HG03175 (cell line): ENCODE data around the gene KRT74.
"Not testable (repeated sequence)": the region's sequence is repeated elsewhere in the genome, so short reads cannot be mapped to it uniquely, and the experiment has no call there.

Experiments used
- ATAC-seq: cut with Tn5 transposase; IDR thresholded peaks from one replicate; pipeline ENCODE4 v1.9.1; 2021; ENCODE audit warnings: mild to moderate bottlenecking, moderate library complexity; ENCODE audit not compliant: unreplicated experiment

KRT74 gene

DNA sequence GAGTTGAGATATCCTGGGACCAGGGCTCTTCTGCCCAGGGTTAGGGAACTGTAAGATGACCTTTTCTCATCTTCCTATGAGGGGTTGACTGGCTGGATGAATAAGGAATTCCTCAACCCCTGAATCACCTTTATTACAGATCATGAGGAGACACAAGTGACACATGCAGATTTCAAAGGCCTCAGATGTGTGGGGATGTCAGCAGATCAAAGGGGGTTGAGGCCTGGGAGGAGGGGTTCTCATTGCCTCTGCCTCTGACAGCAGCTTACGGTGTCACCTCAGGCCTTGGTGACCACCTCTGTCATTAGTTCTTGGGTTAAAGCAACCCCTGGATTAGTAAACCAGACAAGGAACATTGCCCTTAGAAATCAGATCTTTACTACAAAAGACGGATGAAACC is 29.7 kb upstream of the KRT74 start:
- no peak for ATAC-seq

GRCh38 chr12:52602552-52602951 is 28.9 kb upstream of the KRT74 start:
- ATAC-seq: no peak

GRCh38 chr12:52601671-52602070 is 28.0 kb upstream of the KRT74 start:
- ATAC-seq: no peak

DNA sequence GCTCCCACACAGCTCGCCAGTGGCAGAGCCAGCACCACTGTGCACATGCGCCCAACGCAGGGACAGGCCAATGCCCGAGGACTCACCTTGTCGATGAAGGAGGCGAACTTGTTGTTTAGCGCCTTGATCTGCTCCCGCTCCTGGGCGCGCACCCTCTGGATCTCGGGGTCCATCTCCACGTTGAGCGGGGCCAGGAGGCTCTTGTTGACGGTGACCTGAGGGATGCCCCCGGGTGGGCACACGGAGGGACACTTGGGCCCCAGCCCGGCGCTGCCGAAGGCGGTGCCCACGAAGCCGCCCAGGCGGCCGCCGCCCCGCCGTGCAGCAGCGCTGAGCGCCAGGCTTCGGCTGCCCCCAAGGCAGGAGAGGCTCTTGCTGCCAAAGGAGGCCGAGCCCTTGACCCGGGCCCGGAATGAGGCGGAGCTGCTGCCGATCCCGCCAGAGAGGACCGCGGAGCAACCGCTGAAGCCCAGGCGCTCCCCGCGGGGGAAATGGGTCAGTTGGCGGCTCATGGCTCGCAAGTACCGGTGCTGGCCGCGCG is 27.4 kb upstream of the KRT74 start, which contains the start of gene KRT72:
Gene KRT72, minus strand, starts transcription at position 523 of the 541 bp plus-strand sequence. Its CDS starts 11 bp downstream, at position 512.
- no peak for ATAC-seq

- no peak for ATAC-seq
Observed at GRCh38 chr12:52600475-52600874, 26.8 kb upstream of the KRT74 start.

DNA sequence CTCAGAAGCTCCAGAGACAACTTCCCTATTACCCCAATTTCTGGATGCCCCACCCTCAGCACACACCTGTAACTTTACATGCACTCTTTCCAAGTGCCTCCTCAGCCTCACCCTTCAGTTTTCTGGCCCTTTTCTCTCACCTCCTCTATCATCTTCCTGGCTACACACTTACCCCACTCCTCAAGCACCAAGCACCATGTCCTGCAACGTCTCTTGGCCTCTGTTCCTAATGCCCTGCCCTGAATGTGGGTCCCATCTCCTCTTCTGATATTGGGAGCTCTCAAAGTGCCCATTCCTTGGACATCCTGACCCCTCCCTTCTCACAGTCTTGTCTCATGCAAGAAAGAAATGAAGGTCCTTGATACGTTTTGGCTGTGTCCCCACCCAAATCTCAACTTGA is 26.4 kb upstream of the KRT74 start:
- ATAC-seq: no peak

- no peak for ATAC-seq
Observed at GRCh38 chr12:52598966-52599365, 25.3 kb upstream of the KRT74 start.

DNA sequence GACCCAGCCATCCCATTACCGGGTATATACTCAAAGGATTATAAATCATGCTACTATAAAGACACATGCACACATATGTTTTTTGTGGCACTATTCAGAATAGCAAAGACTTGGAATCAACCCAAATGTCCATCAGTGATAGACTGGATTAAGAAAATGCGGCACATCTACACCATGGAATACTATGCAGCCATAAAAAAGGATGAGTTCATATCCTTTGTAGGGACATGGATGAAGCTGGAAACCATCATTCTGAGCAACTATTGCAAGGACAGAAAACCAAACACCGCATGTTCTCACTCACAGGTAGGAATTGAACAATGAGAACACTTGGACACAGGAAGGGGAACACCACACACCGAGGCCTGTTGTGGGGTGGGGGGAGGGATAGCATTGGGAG is 20.6 kb upstream of the KRT74 start:
- ATAC-seq: not testable (repeated sequence)

- no peak for ATAC-seq
Observed at GRCh38 chr12:52591521-52591920, 17.9 kb upstream of the KRT74 start.

- no peak for ATAC-seq
Observed at GRCh38 chr12:52590021-52590420, 16.4 kb upstream of the KRT74 start.

GRCh38 chr12:52587563-52587962 is 13.9 kb upstream of the KRT74 start:
- ATAC-seq: no peak

GRCh38 chr12:52585946-52586345 is 12.3 kb upstream of the KRT74 start:
- no peak for ATAC-seq

- ATAC-seq: no peak
Observed at GRCh38 chr12:52585066-52585465, 11.4 kb upstream of the KRT74 start.

- ATAC-seq: no peak
Observed at GRCh38 chr12:52584156-52584682, 10.6 kb upstream of the KRT74 start.

GRCh38 chr12:52582971-52583456 is 9.4 kb upstream of the KRT74 start:
- ATAC-seq: no peak

DNA sequence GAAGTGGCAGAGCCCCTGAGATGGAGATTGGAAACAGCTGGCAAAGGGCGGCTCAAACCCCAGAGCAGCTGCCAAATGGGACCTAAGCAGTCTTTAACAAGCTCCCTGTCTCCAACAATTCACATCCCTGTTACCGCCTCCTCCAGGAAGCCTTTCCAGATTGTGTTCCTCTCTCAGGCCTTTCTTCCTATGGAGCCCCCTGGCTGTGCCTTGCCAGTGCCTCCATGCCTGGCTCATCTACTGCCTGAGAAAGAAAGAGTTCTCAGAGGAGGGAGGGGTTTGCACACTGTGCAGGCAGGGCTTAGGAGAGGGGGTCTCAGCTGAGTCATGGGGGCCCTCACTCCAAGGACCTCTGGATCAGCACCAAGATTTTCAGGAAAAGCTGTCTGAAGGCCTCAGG is 8.8 kb upstream of the KRT74 start:
- no peak for ATAC-seq

GRCh38 chr12:52581481-52581880 is 7.8 kb upstream of the KRT74 start:
- no peak for ATAC-seq

DNA sequence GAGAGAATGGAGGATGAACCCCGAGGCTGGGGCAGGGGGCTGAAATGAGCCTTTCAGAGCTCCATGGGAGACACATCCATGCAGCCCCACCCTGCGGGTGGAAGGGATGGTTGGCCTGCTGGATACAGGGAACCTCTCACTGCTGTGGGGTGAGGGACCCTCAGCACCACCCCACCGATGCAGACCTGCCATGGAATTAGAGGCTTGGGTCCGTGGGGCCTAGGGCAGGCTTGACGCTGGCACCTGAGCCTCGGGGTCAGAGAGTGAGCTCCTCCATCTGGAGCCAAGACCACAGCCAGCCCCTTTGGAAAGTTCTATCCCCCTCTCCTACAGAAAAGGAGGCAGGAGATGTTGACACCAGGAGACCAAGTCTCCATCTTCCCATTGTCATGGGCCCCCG is 7.4 kb upstream of the KRT74 start:
- ATAC-seq: no peak

DNA sequence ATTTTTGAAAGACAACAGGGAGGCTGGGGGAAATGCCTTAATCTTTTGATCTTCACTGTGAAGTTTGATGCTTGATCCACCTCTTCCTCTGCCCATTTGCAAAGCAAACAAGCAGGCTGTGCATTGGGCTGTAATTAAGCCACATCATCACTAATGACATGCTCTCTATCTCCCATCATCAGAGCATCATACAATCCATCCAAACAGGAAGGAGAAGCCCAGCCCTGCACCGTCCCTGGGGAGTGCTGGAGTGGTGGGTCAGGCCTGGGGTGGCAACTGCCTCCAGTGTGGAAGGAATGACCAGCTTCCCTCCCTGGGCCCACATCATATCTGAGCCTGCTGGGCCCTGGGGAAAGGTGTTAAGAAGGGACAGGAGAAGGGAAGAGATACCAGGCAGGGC is 6.9 kb upstream of the KRT74 start:
- ATAC-seq: no peak

DNA sequence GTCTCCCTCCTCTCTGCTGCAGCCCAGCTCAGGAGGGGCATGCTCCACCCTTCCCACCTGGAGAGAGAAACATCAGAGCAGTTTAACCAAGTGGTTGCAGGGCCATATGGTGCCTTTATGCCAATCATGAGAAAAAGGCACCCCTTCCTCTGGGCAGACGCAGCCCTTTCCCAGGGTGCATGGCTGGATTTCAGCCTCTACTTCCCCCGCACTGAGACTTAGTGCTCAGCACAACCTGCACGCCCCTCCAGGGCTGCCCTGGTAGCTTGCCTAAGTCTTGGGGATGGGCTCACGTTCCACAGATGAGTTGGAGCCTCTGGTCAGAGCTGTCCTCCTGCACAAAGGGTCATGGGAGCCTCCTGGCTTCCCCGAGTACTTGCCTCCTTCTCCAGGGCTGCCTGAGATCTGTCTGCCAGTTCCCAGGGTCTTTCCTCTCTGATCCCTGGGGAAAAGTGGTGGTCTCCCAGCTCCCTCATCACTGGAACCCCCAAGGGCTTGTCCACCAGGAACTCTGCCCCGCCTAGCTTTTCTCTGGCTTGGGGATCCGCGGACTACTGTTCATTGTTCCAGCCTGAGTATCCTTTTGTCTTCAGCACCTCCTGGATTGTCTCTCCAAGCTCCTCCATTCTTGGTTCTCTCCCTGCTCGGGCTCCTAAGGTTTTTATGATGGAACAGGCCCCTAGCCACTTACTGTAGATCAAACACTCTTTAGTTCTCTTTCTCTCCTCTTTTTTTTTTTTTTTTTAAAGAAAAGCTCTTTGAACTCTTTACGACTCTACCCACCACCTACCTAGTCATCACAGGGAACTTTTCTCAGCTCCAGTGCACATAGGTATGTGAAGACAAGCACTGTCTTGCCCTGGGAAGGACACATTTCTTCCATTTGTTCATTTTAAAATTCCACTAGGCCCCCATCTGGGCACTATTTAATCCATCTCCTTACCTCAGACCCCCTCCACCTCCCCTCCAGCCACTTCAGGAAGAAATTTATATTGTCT is 6.1 kb upstream of the KRT74 start:
- ATAC-seq: no peak

DNA sequence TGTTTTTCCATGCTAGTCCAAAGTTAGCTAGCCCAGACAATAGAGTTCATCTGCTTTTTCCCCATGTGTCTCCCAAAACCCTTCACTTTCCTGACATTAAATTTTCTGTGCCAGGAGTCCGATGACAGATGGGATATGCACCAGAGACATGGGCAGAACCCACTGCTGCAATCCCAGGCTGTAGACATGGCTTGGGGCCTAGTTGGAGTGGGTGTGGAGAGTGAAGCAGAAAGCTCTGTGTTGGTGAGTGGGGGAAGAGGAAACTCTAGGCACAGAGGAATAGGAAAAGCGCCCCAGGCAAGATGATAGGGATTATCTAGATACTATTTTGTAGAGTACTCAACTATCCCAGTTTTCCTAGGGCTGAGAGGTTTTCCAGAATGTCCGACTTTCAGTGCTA is 4.8 kb upstream of the KRT74 start:
- no peak for ATAC-seq

GRCh38 chr12:52577316-52577715 is 3.7 kb upstream of the KRT74 start:
- no peak for ATAC-seq
